Nephron progenitor cell (in vitro differentiated cells): ENCODE measurements around the gene ARMC9.

Experiments
- DNase-seq: peaks from one replicate; pipeline ENCODE4 v3.0.0; 2021
- H3K27ac Mint-ChIP-seq: 2 replicates; pipeline ENCODE4 v1.8.0; 2021; ENCODE audit warnings: mild to moderate bottlenecking, moderate library complexity, mixed read lengths
- H3K27me3 Mint-ChIP-seq: 2 replicates; pipeline ENCODE4 v1.8.0; 2021; ENCODE audit warnings: mild to moderate bottlenecking, low read depth, mixed read lengths; ENCODE audit not compliant: poor library complexity
- H3K36me3 Mint-ChIP-seq: 2 replicates; pipeline ENCODE4 v1.8.0; 2021; ENCODE audit warnings: low read depth, mixed read lengths
- H3K4me1 Mint-ChIP-seq: 2 replicates; pipeline ENCODE4 v1.8.0; 2021; ENCODE audit warnings: mixed read lengths
- H3K4me3 Mint-ChIP-seq: 2 replicates; pipeline ENCODE4 v1.8.0; 2021; ENCODE audit warnings: mild to moderate bottlenecking, moderate library complexity, mixed read lengths
- H3K9me3 Mint-ChIP-seq: 2 replicates; pipeline ENCODE4 v1.8.0; 2021; ENCODE audit warnings: mild to moderate bottlenecking, moderate library complexity, mixed read lengths
- TF ChIP-seq, protein P1 (sequence below): fragments of 200-600 bp; sonication (generic); IDR thresholded peaks from 2 replicates; pipeline ENCODE4 v1.5.0; 2021; ENCODE audit warnings: antibody characterized with exemption

Gene ARMC9

DNA sequence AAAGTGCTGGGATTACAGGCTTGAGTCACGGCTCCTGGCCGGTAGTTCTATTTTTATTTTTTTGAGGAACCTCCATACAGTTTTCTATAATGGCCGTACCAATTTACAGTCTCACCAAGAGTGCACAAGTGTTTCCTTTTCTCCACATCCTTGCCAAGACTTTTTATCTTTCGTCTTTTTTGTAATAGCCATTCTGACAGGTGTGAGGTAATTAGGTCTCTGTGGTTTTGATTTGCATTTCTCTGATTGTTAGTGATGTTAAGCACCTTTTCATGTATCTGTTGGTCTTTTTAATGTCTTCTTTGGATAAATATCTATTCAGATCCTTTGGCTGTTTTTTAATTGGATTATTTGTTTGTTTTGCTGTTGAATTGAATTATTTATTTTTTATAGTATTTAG is 9.3 kb downstream of the ARMC9 start:
- TF ChIP-seq, protein P1, sequence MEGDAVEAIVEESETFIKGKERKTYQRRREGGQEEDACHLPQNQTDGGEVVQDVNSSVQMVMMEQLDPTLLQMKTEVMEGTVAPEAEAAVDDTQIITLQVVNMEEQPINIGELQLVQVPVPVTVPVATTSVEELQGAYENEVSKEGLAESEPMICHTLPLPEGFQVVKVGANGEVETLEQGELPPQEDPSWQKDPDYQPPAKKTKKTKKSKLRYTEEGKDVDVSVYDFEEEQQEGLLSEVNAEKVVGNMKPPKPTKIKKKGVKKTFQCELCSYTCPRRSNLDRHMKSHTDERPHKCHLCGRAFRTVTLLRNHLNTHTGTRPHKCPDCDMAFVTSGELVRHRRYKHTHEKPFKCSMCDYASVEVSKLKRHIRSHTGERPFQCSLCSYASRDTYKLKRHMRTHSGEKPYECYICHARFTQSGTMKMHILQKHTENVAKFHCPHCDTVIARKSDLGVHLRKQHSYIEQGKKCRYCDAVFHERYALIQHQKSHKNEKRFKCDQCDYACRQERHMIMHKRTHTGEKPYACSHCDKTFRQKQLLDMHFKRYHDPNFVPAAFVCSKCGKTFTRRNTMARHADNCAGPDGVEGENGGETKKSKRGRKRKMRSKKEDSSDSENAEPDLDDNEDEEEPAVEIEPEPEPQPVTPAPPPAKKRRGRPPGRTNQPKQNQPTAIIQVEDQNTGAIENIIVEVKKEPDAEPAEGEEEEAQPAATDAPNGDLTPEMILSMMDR = no peak
- Mint-ChIP-seq H3K27me3 (peaks cover 5% of the 10 kb centered on the region), H3K9me3 (peaks cover 4% of the 10 kb centered on the region), H3K4me1 (no peaks in the 10 kb centered on the region), H3K36me3 (peaks cover 39% of the 10 kb centered on the region), H3K4me3 (no peak overlapping the region), H3K27ac (no peak overlapping the region)
- no peak for DNase-seq

GRCh38 chr2:231210782-231211181 is 12.4 kb downstream of the ARMC9 start:
- no peaks in the 10 kb centered on the region for H3K4me1 Mint-ChIP-seq

GRCh38 chr2:231211486-231211885 is 13.1 kb downstream of the ARMC9 start:
- no peaks in the 10 kb centered on the region for H3K4me1 Mint-ChIP-seq
- TF ChIP-seq, protein P1 = no peak

More at GRCh38 chr2:231210782-231211181, 12.4 kb downstream of the ARMC9 start:
- DNase-seq = no peak
- Mint-ChIP-seq H3K4me3 (no peak overlapping the region), H3K36me3 (peaks cover 31% of the 10 kb centered on the region), H3K9me3 (no peaks in the 10 kb centered on the region), H3K27me3 (peaks cover 2% of the 10 kb centered on the region), H3K27ac (no peak overlapping the region)
- TF ChIP-seq, protein P1 = no peak

DNA sequence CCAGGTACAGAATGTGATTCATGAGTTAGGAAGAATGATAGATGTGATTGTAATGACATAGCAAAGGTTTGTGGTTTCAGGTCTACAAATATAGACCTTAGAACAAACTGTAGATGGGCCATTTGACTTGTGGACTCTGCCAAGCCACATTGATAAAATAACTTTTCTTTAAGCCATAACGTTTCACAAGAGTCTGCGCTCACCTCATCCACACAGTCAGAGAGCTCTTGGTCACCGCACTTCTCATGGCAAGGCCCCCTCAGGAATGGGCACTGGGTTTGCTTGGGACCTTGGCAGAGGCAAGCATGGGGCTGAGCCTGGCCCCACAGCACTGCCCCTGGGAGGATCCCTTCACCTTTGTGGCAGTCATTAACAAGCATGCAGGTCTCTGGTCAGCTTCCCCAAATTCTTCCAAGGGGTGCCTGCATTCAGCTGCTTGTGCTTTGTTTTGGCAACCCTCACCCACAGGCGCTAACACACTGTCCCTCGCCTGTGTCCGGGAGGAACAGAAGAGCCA is 14.0 kb downstream of the ARMC9 start:
- TF ChIP-seq, protein P1 = no peak
- no peaks in the 10 kb centered on the region for H3K4me1 Mint-ChIP-seq
- no peak for DNase-seq
- H3K9me3 Mint-ChIP-seq = no peaks in the 10 kb centered on the region
- H3K27ac Mint-ChIP-seq = no peak overlapping the region
- H3K27me3 Mint-ChIP-seq = peaks cover 2% of the 10 kb centered on the region
- H3K4me3 Mint-ChIP-seq = no peak overlapping the region
- peaks cover 41% of the 10 kb centered on the region for H3K36me3 Mint-ChIP-seq

More at GRCh38 chr2:231211486-231211885, 13.1 kb downstream of the ARMC9 start:
- Mint-ChIP-seq H3K4me3 (no peak overlapping the region), H3K27me3 (peaks cover 2% of the 10 kb centered on the region), H3K27ac (no peak overlapping the region), H3K9me3 (no peaks in the 10 kb centered on the region), H3K36me3 (peaks cover 38% of the 10 kb centered on the region)
- DNase-seq = no peak

GRCh38 chr2:231213931-231214642 is 15.7 kb downstream of the ARMC9 start:
- TF ChIP-seq, protein P1 = no peak
- DNase-seq = no peak
- Mint-ChIP-seq H3K27me3 (no peaks in the 10 kb centered on the region), H3K9me3 (no peaks in the 10 kb centered on the region), H3K4me1 (no peaks in the 10 kb centered on the region), H3K36me3 (peaks cover 51% of the 10 kb centered on the region), H3K27ac (no peak overlapping the region), H3K4me3 (no peak overlapping the region)

DNA sequence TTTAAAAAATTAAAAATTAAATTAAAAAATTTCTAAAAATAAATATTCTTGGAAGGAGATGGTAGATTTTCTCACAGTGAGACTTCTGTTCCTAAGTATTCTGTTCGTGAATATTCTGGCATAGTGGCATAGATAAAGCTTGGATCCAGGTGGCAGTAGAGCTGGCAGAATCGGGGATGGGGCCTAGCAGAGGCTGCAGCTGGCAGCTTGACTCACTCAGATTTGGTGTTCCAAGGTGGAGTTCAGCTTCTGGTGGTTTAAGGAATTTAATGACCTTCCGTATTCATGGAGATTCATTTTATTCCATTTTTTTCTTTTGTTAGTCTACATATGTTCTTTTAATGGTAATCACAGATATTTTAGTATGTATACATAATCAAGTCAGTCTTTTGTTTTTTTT is 19.9 kb downstream of the ARMC9 start:
- DNase-seq = no peak
- Mint-ChIP-seq H3K36me3 (peaks cover 74% of the 10 kb centered on the region), H3K4me3 (no peak overlapping the region), H3K9me3 (peaks cover 4% of the 10 kb centered on the region), H3K4me1 (no peaks in the 10 kb centered on the region), H3K27ac (no peak overlapping the region), H3K27me3 (no peaks in the 10 kb centered on the region)
- TF ChIP-seq, protein P1 = no peak
